ENCODE measurements around the gene GRIK3. TPM values are rescaled to one million over a fixed set of nuclear protein-coding genes. Genes with fewer than 3 reads are reported as not detected.

GRIK3 gene
- total RNA-seq, 5 donors from 2014 or later (not counting 1 experiment from before 2014, with no cell fraction given): 0.03 TPM; not detected in 4

- no peak for DNase-seq
- no peaks in the 10 kb centered on the region for H3K4me1 Mint-ChIP-seq
- H3K27me3 ChIP-seq (replicated peaks in 1 of 2; ENCODE audit: control insufficient read depth in 2 of 2, extremely low read depth in 1 of 2, insufficient read depth in 2 of 2, low read length in 1 of 2): peaks cover 0 to 23% of the 10 kb centered on the region in 2 experiments
- no peak overlapping the region for H3K27ac Mint-ChIP-seq
- no peaks in the 10 kb centered on the region for H3K9me3 ChIP-seq
- H3K4me1 ChIP-seq (ENCODE audit: control insufficient read depth in 1 of 2, extremely low read depth in 1 of 2, insufficient read depth in 2 of 2, low read length in 2 of 2): no peaks in the 10 kb centered on the region
- H3K27me3 Mint-ChIP-seq: peaks cover 16 to 29% of the 10 kb centered on the region in 2 donors
- no peak overlapping the region for H3K27ac ChIP-seq (ENCODE audit: low read length)
- no peak overlapping the region for H3K4me3 Mint-ChIP-seq
- ChIA-PET CTCF (no interaction called here), POLR2A (no interaction called here)
- ATAC-seq (replicated peaks in 1 of 4): no peak
- no peak overlapping the region for H3K4me3 ChIP-seq (ENCODE audit: control insufficient read depth in 1 of 2, extremely low read depth in 1 of 2, low read length in 1 of 2)
- no peaks in the 10 kb centered on the region for H3K36me3 Mint-ChIP-seq
- 60% methylated on average over 4 of the region's 6 CpGs for WGBS (ENCODE audit: insufficient coverage)
- H3K36me3 ChIP-seq (ENCODE audit: control insufficient read depth in 2 of 2, extremely low read depth in 1 of 2, insufficient read depth in 1 of 2, low read length in 1 of 2): no peaks in the 10 kb centered on the region
- H3K9me3 Mint-ChIP-seq: no peaks in the 10 kb centered on the region
Measured at GRCh38 chr1:36874271-36875060, 159.8 kb downstream of the GRIK3 start.

GRCh38 chr1:36872858-36873257 lies 161.5 kb downstream of the GRIK3 start:
- no peaks in the 10 kb centered on the region for H3K4me1 Mint-ChIP-seq
- H3K36me3 Mint-ChIP-seq: no peaks in the 10 kb centered on the region
- no peaks in the 10 kb centered on the region for H3K4me1 ChIP-seq (ENCODE audit: control insufficient read depth in 1 of 2, extremely low read depth in 1 of 2, insufficient read depth in 2 of 2, low read length in 2 of 2)
- no peak for DNase-seq
- no peak overlapping the region for H3K4me3 ChIP-seq (ENCODE audit: control insufficient read depth in 1 of 2, extremely low read depth in 1 of 2, low read length in 1 of 2)
- H3K36me3 ChIP-seq (ENCODE audit: control insufficient read depth in 2 of 2, extremely low read depth in 1 of 2, insufficient read depth in 1 of 2, low read length in 1 of 2): no peaks in the 10 kb centered on the region
- no peak overlapping the region for H3K4me3 Mint-ChIP-seq
- H3K27ac Mint-ChIP-seq: no peak overlapping the region
- ChIA-PET POLR2A (no interaction called here), CTCF (no interaction called here)
- H3K27me3 ChIP-seq (replicated peaks in 1 of 2; ENCODE audit: control insufficient read depth in 2 of 2, extremely low read depth in 1 of 2, insufficient read depth in 2 of 2, low read length in 1 of 2): peaks cover 0 to 23% of the 10 kb centered on the region in 2 experiments
- H3K9me3 ChIP-seq: no peaks in the 10 kb centered on the region
- WGBS (ENCODE audit: insufficient coverage): 63% methylated on average over 3 of the region's 3 CpGs
- H3K27me3 Mint-ChIP-seq: peaks cover 11 to 18% of the 10 kb centered on the region in 2 donors
- ATAC-seq (replicated peaks in 1 of 4): no peak
- H3K9me3 Mint-ChIP-seq: no peaks in the 10 kb centered on the region
- H3K27ac ChIP-seq (ENCODE audit: low read length): no peak overlapping the region

- no peak overlapping the region for H3K27ac Mint-ChIP-seq
- POLR2A ChIA-PET: no interaction called here
- no peak for DNase-seq
- ATAC-seq (replicated peaks in 1 of 4): no peak
- no peaks in the 10 kb centered on the region for H3K36me3 Mint-ChIP-seq
- Histone ChIP-seq H3K4me3 (ENCODE audit: control insufficient read depth in 1 of 2, extremely low read depth in 1 of 2, low read length in 1 of 2) (no peak overlapping the region), H3K27me3 (replicated peaks in 1 of 2; ENCODE audit: control insufficient read depth in 2 of 2, extremely low read depth in 1 of 2, insufficient read depth in 2 of 2, low read length in 1 of 2) (peaks cover 0 to 27% of the 10 kb centered on the region in 2 experiments), H3K36me3 (ENCODE audit: control insufficient read depth in 2 of 2, extremely low read depth in 1 of 2, insufficient read depth in 1 of 2, low read length in 1 of 2) (no peaks in the 10 kb centered on the region), H3K9me3 (no peaks in the 10 kb centered on the region), H3K4me1 (ENCODE audit: control insufficient read depth in 1 of 2, extremely low read depth in 1 of 2, insufficient read depth in 2 of 2, low read length in 2 of 2) (no peaks in the 10 kb centered on the region), H3K27ac (ENCODE audit: low read length) (no peak overlapping the region)
- no peaks in the 10 kb centered on the region for H3K4me1 Mint-ChIP-seq
- H3K4me3 Mint-ChIP-seq: no peak overlapping the region
- WGBS (ENCODE audit: insufficient coverage): 88% methylated on average over 19 of the region's 22 CpGs
- H3K9me3 Mint-ChIP-seq: no peaks in the 10 kb centered on the region
- CTCF ChIA-PET: interaction anchor here in 1 of 2 donors (0.5 kb wide), 1 partner anchor 156 kb away, joined by 3 read pairs; no protein-coding TSS in a partner anchor
- peaks cover 12 to 13% of the 10 kb centered on the region in 2 donors for H3K27me3 Mint-ChIP-seq
Measured at GRCh38 chr1:36872126-36872754, 162.1 kb downstream of the GRIK3 start.

GRCh38 chr1:36871146-36871971 lies 163.0 kb downstream of the GRIK3 start:
- no peaks in the 10 kb centered on the region for H3K9me3 Mint-ChIP-seq
- no peaks in the 10 kb centered on the region for H3K4me1 ChIP-seq (ENCODE audit: control insufficient read depth in 1 of 2, extremely low read depth in 1 of 2, insufficient read depth in 2 of 2, low read length in 2 of 2)
- H3K9me3 ChIP-seq: no peaks in the 10 kb centered on the region
- H3K27ac ChIP-seq (ENCODE audit: low read length): no peak overlapping the region
- H3K4me3 Mint-ChIP-seq: no peak overlapping the region
- H3K27me3 ChIP-seq (replicated peaks in 1 of 2; ENCODE audit: control insufficient read depth in 2 of 2, extremely low read depth in 1 of 2, insufficient read depth in 2 of 2, low read length in 1 of 2): peaks cover 0 to 27% of the 10 kb centered on the region in 2 experiments
- WGBS (ENCODE audit: insufficient coverage): 72% methylated on average over 18 of the region's 21 CpGs
- H3K36me3 Mint-ChIP-seq: no peaks in the 10 kb centered on the region
- CTCF ChIA-PET: interaction anchor here in 1 of 2 donors (0.5 kb wide), 1 partner anchor 155 kb away, joined by 3 read pairs; no protein-coding TSS in a partner anchor
- peaks cover 4 to 15% of the 10 kb centered on the region in 2 donors for H3K27me3 Mint-ChIP-seq
- H3K27ac Mint-ChIP-seq: no peak overlapping the region
- POLR2A ChIA-PET: no interaction called here
- H3K36me3 ChIP-seq (ENCODE audit: control insufficient read depth in 2 of 2, extremely low read depth in 1 of 2, insufficient read depth in 1 of 2, low read length in 1 of 2): no peaks in the 10 kb centered on the region
- H3K4me3 ChIP-seq (ENCODE audit: control insufficient read depth in 1 of 2, extremely low read depth in 1 of 2, low read length in 1 of 2): no peak overlapping the region
- ATAC-seq (replicated peaks in 1 of 4): no peak
- no peaks in the 10 kb centered on the region for H3K4me1 Mint-ChIP-seq
- no peak for DNase-seq

- Mint-ChIP-seq H3K36me3 (no peaks in the 10 kb centered on the region), H3K4me1 (no peaks in the 10 kb centered on the region), H3K27me3 (peaks cover 4 to 12% of the 10 kb centered on the region in 2 donors), H3K27ac (no peak overlapping the region), H3K4me3 (no peak overlapping the region), H3K9me3 (no peaks in the 10 kb centered on the region)
- no peaks in the 10 kb centered on the region for H3K9me3 ChIP-seq
- CTCF ChIA-PET: no interaction called here
- WGBS (ENCODE audit: insufficient coverage): 60% methylated on average over 5 of the region's 5 CpGs
- no peaks in the 10 kb centered on the region for H3K4me1 ChIP-seq (ENCODE audit: control insufficient read depth in 1 of 2, extremely low read depth in 1 of 2, insufficient read depth in 2 of 2, low read length in 2 of 2)
- H3K4me3 ChIP-seq (ENCODE audit: control insufficient read depth in 1 of 2, extremely low read depth in 1 of 2, low read length in 1 of 2): no peak overlapping the region
- DNase-seq (no peak), ATAC-seq (replicated peaks in 1 of 4) (no peak)
- POLR2A ChIA-PET: no interaction called here
- no peak overlapping the region for H3K27ac ChIP-seq (ENCODE audit: low read length)
- peaks cover 0 to 23% of the 10 kb centered on the region in 2 experiments for H3K27me3 ChIP-seq (replicated peaks in 1 of 2; ENCODE audit: control insufficient read depth in 2 of 2, extremely low read depth in 1 of 2, insufficient read depth in 2 of 2, low read length in 1 of 2)
- no peaks in the 10 kb centered on the region for H3K36me3 ChIP-seq (ENCODE audit: control insufficient read depth in 2 of 2, extremely low read depth in 1 of 2, insufficient read depth in 1 of 2, low read length in 1 of 2)
Measured at GRCh38 chr1:36869826-36870225, 164.5 kb downstream of the GRIK3 start.

- CTCF ChIA-PET: no interaction called here
Measured at GRCh38 chr1:36869054-36869453, 165.3 kb downstream of the GRIK3 start.

More at GRCh38 chr1:36869054-36869453, 165.3 kb downstream of the GRIK3 start:
- Histone ChIP-seq H3K27ac (ENCODE audit: low read length) (no peak overlapping the region), H3K4me3 (ENCODE audit: control insufficient read depth in 1 of 2, extremely low read depth in 1 of 2, low read length in 1 of 2) (no peak overlapping the region), H3K4me1 (ENCODE audit: control insufficient read depth in 1 of 2, extremely low read depth in 1 of 2, insufficient read depth in 2 of 2, low read length in 2 of 2) (no peaks in the 10 kb centered on the region), H3K27me3 (replicated peaks in 1 of 2; ENCODE audit: control insufficient read depth in 2 of 2, extremely low read depth in 1 of 2, insufficient read depth in 2 of 2, low read length in 1 of 2) (peaks cover 0 to 23% of the 10 kb centered on the region in 2 experiments), H3K9me3 (no peaks in the 10 kb centered on the region), H3K36me3 (ENCODE audit: control insufficient read depth in 2 of 2, extremely low read depth in 1 of 2, insufficient read depth in 1 of 2, low read length in 1 of 2) (no peaks in the 10 kb centered on the region)
- H3K27me3 Mint-ChIP-seq: peaks cover 1 to 12% of the 10 kb centered on the region in 2 donors
- H3K36me3 Mint-ChIP-seq: no peaks in the 10 kb centered on the region
- POLR2A ChIA-PET: no interaction called here
- ATAC-seq (replicated peaks in 1 of 4) (no peak), DNase-seq (no peak)
- H3K4me3 Mint-ChIP-seq: no peak overlapping the region
- no CpG with 5 or more reads among the region's 6 CpGs for WGBS (ENCODE audit: insufficient coverage)
- no peaks in the 10 kb centered on the region for H3K9me3 Mint-ChIP-seq
- H3K27ac Mint-ChIP-seq: no peak overlapping the region
- H3K4me1 Mint-ChIP-seq: no peaks in the 10 kb centered on the region

Measured in T-cell (primary cell).